ENCODE measurements around the gene LRP1B.
"Not testable (repeated sequence)": the region's sequence is repeated elsewhere in the genome, so short reads cannot be mapped to it uniquely, and the experiment has no call there.

Gene LRP1B

GRCh38 chr2:142088058-142088568, 42.7 kb downstream of the LRP1B start:
- Histone ChIP-seq H3K4me1 (ENCODE audit: low read depth, poor library complexity, severe bottlenecking) (no peaks in the 10 kb centered on the region), H3K79me2 (ENCODE audit: insufficient read depth, low read depth) (no peaks in the 10 kb centered on the region), H4K20me1 (ENCODE audit: insufficient read depth) (no peaks in the 10 kb centered on the region), H3K36me3 (ENCODE audit: insufficient read depth) (no peaks in the 10 kb centered on the region), H3K4me3 (IDR thresholded peaks at IDR 0.05; ENCODE audit: insufficient read depth, low read depth, low read length) (no peak overlapping the region), H3K27ac (no peak overlapping the region), H3K9ac (no peak overlapping the region), H3K27me3 (ENCODE audit: insufficient read depth, low read depth) (no peaks in the 10 kb centered on the region), H3K4me2 (no peak overlapping the region), H2AFZ (ENCODE audit: low read depth) (no peak overlapping the region)
- no peak for TF ChIP-seq CTCF (conservative IDR thresholded peaks at IDR 0.05; ENCODE audit: low read depth, low read length)

- H3K27me3 ChIP-seq (ENCODE audit: insufficient read depth, low read depth); H3K27ac ChIP-seq; H3K4me1 ChIP-seq (ENCODE audit: low read depth, poor library complexity, severe bottlenecking); H2AFZ ChIP-seq (ENCODE audit: low read depth); H3K4me2 ChIP-seq; H3K4me3 ChIP-seq (IDR thresholded peaks at IDR 0.05; ENCODE audit: insufficient read depth, low read depth, low read length); H4K20me1 ChIP-seq (ENCODE audit: insufficient read depth); H3K79me2 ChIP-seq (ENCODE audit: insufficient read depth, low read depth); H3K9ac ChIP-seq; H3K36me3 ChIP-seq (ENCODE audit: insufficient read depth): not testable (repeated sequence)
Measured at GRCh38 chr2:142087585-142087984, 43.2 kb downstream of the LRP1B start.

- Histone ChIP-seq H3K27ac (no peak overlapping the region), H4K20me1 (ENCODE audit: insufficient read depth) (no peaks in the 10 kb centered on the region), H3K4me1 (ENCODE audit: low read depth, poor library complexity, severe bottlenecking) (no peaks in the 10 kb centered on the region), H2AFZ (ENCODE audit: low read depth) (no peak overlapping the region), H3K4me3 (IDR thresholded peaks at IDR 0.05; ENCODE audit: insufficient read depth, low read depth, low read length) (no peak overlapping the region), H3K9ac (no peak overlapping the region), H3K4me2 (no peak overlapping the region), H3K27me3 (ENCODE audit: insufficient read depth, low read depth) (no peaks in the 10 kb centered on the region), H3K36me3 (ENCODE audit: insufficient read depth) (no peaks in the 10 kb centered on the region), H3K79me2 (ENCODE audit: insufficient read depth, low read depth) (no peaks in the 10 kb centered on the region)
- TF ChIP-seq CTCF (conservative IDR thresholded peaks at IDR 0.05; ENCODE audit: low read depth, low read length): no peak
Measured at GRCh38 chr2:142082368-142082767, 48.4 kb downstream of the LRP1B start.

- Histone ChIP-seq H3K4me1 (ENCODE audit: low read depth, poor library complexity, severe bottlenecking) (no peaks in the 10 kb centered on the region), H3K4me2 (no peak overlapping the region), H2AFZ (ENCODE audit: low read depth) (no peak overlapping the region), H3K9ac (no peak overlapping the region), H3K36me3 (ENCODE audit: insufficient read depth) (no peaks in the 10 kb centered on the region), H3K27me3 (ENCODE audit: insufficient read depth, low read depth) (no peaks in the 10 kb centered on the region), H4K20me1 (ENCODE audit: insufficient read depth) (no peaks in the 10 kb centered on the region), H3K27ac (no peak overlapping the region), H3K4me3 (IDR thresholded peaks at IDR 0.05; ENCODE audit: insufficient read depth, low read depth, low read length) (no peak overlapping the region), H3K79me2 (ENCODE audit: insufficient read depth, low read depth) (no peaks in the 10 kb centered on the region)
- no peak for TF ChIP-seq CTCF (conservative IDR thresholded peaks at IDR 0.05; ENCODE audit: low read depth, low read length)
Measured at GRCh38 chr2:142076317-142076716, 54.5 kb downstream of the LRP1B start.

- Histone ChIP-seq H3K9ac (no peak overlapping the region), H3K27ac (no peak overlapping the region), H3K4me3 (IDR thresholded peaks at IDR 0.05; ENCODE audit: insufficient read depth, low read depth, low read length) (no peak overlapping the region), H2AFZ (ENCODE audit: low read depth) (no peak overlapping the region), H4K20me1 (ENCODE audit: insufficient read depth) (no peaks in the 10 kb centered on the region), H3K4me2 (no peak overlapping the region), H3K4me1 (ENCODE audit: low read depth, poor library complexity, severe bottlenecking) (no peaks in the 10 kb centered on the region), H3K79me2 (ENCODE audit: insufficient read depth, low read depth) (no peaks in the 10 kb centered on the region), H3K27me3 (ENCODE audit: insufficient read depth, low read depth) (no peaks in the 10 kb centered on the region), H3K36me3 (ENCODE audit: insufficient read depth) (no peaks in the 10 kb centered on the region)
- TF ChIP-seq CTCF (conservative IDR thresholded peaks at IDR 0.05; ENCODE audit: low read depth, low read length): no peak
Measured at GRCh38 chr2:142075826-142076225, 55.0 kb downstream of the LRP1B start.

Data from KMS-11 (cell line).